ENCODE measurements around the gene ZFHX2. TPM values are rescaled to one million over a fixed set of nuclear protein-coding genes. Genes with fewer than 3 reads are reported as not detected.

Gene ZFHX2
- total and polyA plus RNA-seq, 2 of the 13 experiments (the other 11 are each of a cell fraction or from before 2014, with no cell fraction given), result 0.17 to 0.44 TPM

DNA sequence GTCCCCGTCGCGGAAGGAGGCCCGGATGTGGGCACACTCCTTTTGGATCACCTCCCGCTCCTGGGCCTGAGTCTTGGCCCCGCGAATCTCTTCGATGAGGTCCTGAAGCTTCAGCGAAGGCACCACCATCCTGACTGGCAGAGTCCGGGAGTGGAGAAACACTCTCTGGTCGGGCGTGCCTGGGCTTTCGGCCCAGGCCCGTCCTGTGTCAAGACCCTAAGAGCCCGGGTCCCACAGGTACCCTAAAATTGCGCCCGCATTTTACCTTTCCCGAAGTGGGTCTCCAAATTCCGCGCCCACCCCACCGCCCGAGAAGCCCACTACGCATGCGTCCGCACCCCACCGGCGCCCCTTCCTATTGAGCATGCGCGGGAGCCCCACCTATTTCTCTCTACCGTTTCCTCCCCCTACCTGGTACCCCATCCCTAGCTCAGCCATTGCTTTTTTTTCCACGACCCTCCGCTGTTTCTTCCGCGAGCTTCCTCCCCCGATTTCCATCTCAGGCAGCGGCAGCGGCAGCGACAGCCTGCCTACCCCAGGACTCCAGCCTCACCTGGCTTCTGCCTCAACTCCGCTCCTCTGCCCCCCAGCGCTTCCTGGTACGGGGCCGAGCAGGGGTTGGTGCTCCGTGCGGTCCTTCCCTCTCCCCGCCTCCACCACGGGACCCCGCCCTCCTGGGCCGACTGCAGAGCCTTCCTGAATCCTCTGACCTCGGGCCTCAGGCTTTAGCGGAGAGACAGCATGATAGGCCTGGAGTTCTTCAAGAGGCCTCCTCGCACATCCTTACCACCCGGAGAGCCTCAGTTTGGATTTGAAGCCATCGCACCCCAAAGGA lies 15.8 kb upstream of the ZFHX2 start, which contains the start of gene AP1G2 (continued):
- TF ChIP-seq ZNF20 (CRISPR knock-in tag; IDR thresholded peaks at IDR 0.05) (no peak; the same call in 1 of the 2 replicates), SATB2 (CRISPR knock-in tag; IDR thresholded peaks at IDR 0.05) (no peak), SPEN (CRISPR knock-in tag; IDR thresholded peaks at IDR 0.05; ENCODE audit: low read depth) (peak; percentile 96), ELF4 (CRISPR knock-in tag; IDR thresholded peaks at IDR 0.05; ENCODE audit: borderline replicate concordance) (peak; percentile 97), YEATS4 (CRISPR knock-in tag; IDR thresholded peaks at IDR 0.05; ENCODE audit: borderline replicate concordance) (peak; percentile 74), CEBPB (IDR thresholded peaks at IDR 0.05; ENCODE audit: borderline replicate concordance, low read depth, low read length) (no peak), ZNF263 (CRISPR knock-in tag; IDR thresholded peaks at IDR 0.05) (peak; percentile 92), TBP (CRISPR knock-in tag; IDR thresholded peaks at IDR 0.05) (no peak), KDM6A (CRISPR knock-in tag; IDR thresholded peaks at IDR 0.05; ENCODE audit: low read depth) (peak; percentile 29), KAT2B (IDR thresholded peaks at IDR 0.05; ENCODE audit: borderline replicate concordance, low read depth, low read length) (no peak), ZNF589 (CRISPR knock-in tag; conservative IDR thresholded peaks at IDR 0.05) (peak; percentile 93), GABPB1 (CRISPR knock-in tag; IDR thresholded peaks at IDR 0.05) (peak; percentile 88), SOX13 (IDR thresholded peaks at IDR 0.05) (no peak), SOX13 (CRISPR knock-in tag; conservative IDR thresholded peaks at IDR 0.05 in 1 of 2, IDR thresholded peaks at IDR 0.05 in 1 of 2) (peak in 1 of 2 experiments; percentile 51; a peak in 1 of 4 replicates), ZFP91 (CRISPR knock-in tag; IDR thresholded peaks at IDR 0.05; ENCODE audit: borderline replicate concordance) (peak; percentile 96), DMAP1 (CRISPR knock-in tag; IDR thresholded peaks at IDR 0.05) (peak; percentile 95), NFYC (CRISPR knock-in tag; IDR thresholded peaks at IDR 0.05) (peak; percentile 65), ZBTB38 (CRISPR knock-in tag; IDR thresholded peaks at IDR 0.05) (peak; percentile 95), ZNF207 (IDR thresholded peaks at IDR 0.05; ENCODE audit: borderline replicate concordance) (no peak), YEATS2 (CRISPR knock-in tag; IDR thresholded peaks at IDR 0.05; ENCODE audit: borderline replicate concordance) (peak; percentile 96), CBX5 (CRISPR knock-in tag; IDR thresholded peaks at IDR 0.05; ENCODE audit: borderline replicate concordance) (peak; percentile 96; the same call in 1 of the 2 replicates)
- TF ChIP-seq, protein P1, sequence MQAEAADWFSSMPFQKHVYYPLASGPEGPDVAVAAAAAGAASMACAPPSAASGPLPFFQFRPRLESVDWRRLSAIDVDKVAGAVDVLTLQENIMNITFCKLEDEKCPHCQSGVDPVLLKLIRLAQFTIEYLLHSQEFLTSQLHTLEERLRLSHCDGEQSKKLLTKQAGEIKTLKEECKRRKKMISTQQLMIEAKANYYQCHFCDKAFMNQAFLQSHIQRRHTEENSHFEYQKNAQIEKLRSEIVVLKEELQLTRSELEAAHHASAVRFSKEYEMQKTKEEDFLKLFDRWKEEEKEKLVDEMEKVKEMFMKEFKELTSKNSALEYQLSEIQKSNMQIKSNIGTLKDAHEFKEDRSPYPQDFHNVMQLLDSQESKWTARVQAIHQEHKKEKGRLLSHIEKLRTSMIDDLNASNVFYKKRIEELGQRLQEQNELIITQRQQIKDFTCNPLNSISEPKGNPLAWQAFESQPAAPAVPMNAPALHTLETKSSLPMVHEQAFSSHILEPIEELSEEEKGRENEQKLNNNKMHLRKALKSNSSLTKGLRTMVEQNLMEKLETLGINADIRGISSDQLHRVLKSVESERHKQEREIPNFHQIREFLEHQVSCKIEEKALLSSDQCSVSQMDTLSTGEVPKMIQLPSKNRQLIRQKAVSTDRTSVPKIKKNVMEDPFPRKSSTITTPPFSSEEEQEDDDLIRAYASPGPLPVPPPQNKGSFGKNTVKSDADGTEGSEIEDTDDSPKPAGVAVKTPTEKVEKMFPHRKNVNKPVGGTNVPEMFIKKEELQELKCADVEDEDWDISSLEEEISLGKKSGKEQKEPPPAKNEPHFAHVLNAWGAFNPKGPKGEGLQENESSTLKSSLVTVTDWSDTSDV (CRISPR knock-in tag; IDR thresholded peaks at IDR 0.05), result no peak; the same call in 1 of the 2 replicates
- TF ChIP-seq, protein P2, sequence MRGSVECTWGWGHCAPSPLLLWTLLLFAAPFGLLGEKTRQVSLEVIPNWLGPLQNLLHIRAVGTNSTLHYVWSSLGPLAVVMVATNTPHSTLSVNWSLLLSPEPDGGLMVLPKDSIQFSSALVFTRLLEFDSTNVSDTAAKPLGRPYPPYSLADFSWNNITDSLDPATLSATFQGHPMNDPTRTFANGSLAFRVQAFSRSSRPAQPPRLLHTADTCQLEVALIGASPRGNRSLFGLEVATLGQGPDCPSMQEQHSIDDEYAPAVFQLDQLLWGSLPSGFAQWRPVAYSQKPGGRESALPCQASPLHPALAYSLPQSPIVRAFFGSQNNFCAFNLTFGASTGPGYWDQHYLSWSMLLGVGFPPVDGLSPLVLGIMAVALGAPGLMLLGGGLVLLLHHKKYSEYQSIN (CRISPR knock-in tag; IDR thresholded peaks at IDR 0.05; ENCODE audit: borderline replicate concordance), result no peak

All from HepG2 (cell line).